Panc1 (cell line): Measurements from ENCODE around the gene WDR90.

Source experiments
- CTCF ChIP-seq: fragments of 450-650 bp; IDR thresholded peaks from 2 replicates; pipeline ENCODE4 v1.5.1; 2017; ENCODE audit warnings: mild to moderate bottlenecking
- POLR2AphosphoS5 ChIP-seq: IDR thresholded peaks from 2 replicates; pipeline ENCODE4 v1.6.1; 2012; ENCODE audit warnings: mild to moderate bottlenecking, low read depth, low read length, moderate library complexity

GRCh38 chr16:630815-631405 lies 18.3 kb upstream of the WDR90 start, which contains the start of gene WFIKKN1:
- TF ChIP-seq CTCF (no peak), POLR2AphosphoS5 (0 out of 2 replicates have a peak, but pooled peaks have one; percentile 32)
